Dermis microvascular lymphatic vessel endothelial cell (primary cell): ENCODE results near the gene CAMK2A. TPM values are rescaled to one million over a fixed set of nuclear protein-coding genes. Genes with fewer than 3 reads are reported as not detected.

Source experiments
- DNase-seq, 2 donors: peaks; one replicate each; pipeline versions ENCODE4 v3.0.0 to v3.0.0-alpha.2; 2010; ENCODE audit warnings: low read depth in 2 of 2
- total RNA-seq: library from RNA; depleted of rRNA; stranded (reverse); fragments of >200 nt; gene quantifications from 2 replicates; pipeline ENCODE4 v1.2.1, GENCODE V29; 2014

Gene CAMK2A
- total RNA-seq, 1 donor from 2014 or later: not detected

- DNase-seq: no peak
These were observed 11.1 kb upstream of the CAMK2A start for GRCh38 chr5:150300496-150301169.

GRCh38 chr5:150299571-150300327 is 10.2 kb upstream of the CAMK2A start:
- DNase-seq: no peak

- no peak for DNase-seq
These were observed 9.3 kb upstream of the CAMK2A start for GRCh38 chr5:150298701-150299451.

- no peak for DNase-seq
These were observed 8.5 kb upstream of the CAMK2A start for GRCh38 chr5:150297934-150298595.

- DNase-seq: no peak
These were observed 7.8 kb upstream of the CAMK2A start for GRCh38 chr5:150297236-150297890.

GRCh38 chr5:150296496-150296895 is 6.9 kb upstream of the CAMK2A start:
- DNase-seq: no peak

GRCh38 chr5:150295741-150296486 is 6.3 kb upstream of the CAMK2A start:
- no peak for DNase-seq

GRCh38 chr5:150295172-150295634 is 5.6 kb upstream of the CAMK2A start:
- DNase-seq: no peak

- DNase-seq: no peak
These were observed 5.0 kb upstream of the CAMK2A start for GRCh38 chr5:150294551-150295071.

GRCh38 chr5:150293091-150293941 is 3.7 kb upstream of the CAMK2A start:
- DNase-seq: no peak

GRCh38 chr5:150291388-150292385 is 2.1 kb upstream of the CAMK2A start:
- DNase-seq: no peak

GRCh38 chr5:150288791-150289190 is 782 bp downstream of the CAMK2A start:
- no peak for DNase-seq

GRCh38 chr5:150288361-150288760 is 1.2 kb downstream of the CAMK2A start:
- no peak for DNase-seq

GRCh38 chr5:150286820-150287219 is 2.8 kb downstream of the CAMK2A start:
- no peak for DNase-seq

- no peak for DNase-seq
These were observed 4.5 kb downstream of the CAMK2A start for GRCh38 chr5:150285114-150285513.

- no peak for DNase-seq
These were observed 5.3 kb downstream of the CAMK2A start for GRCh38 chr5:150284311-150284710.

GRCh38 chr5:150283904-150284303 is 5.7 kb downstream of the CAMK2A start:
- DNase-seq: no peak

GRCh38 chr5:150281987-150282386 is 7.6 kb downstream of the CAMK2A start:
- DNase-seq: no peak
